Mucosa of descending colon (tissue), 3 donors: ENCODE data around the gene CNFN. TPM values are rescaled to one million over a fixed set of nuclear protein-coding genes. Genes with fewer than 3 reads are reported as not detected.

Experiments
- ATAC-seq: fragments of 200-7000 bp; cut with Tn5 transposase; one replicate; pipeline ENCODE4 v1.9.1; 2020; ENCODE audit warnings: mild to moderate bottlenecking, moderate library complexity
- DNase-seq, 3 donors: peaks; one replicate each; pipeline ENCODE4 v3.0.0-alpha.2; 2020
- H3K36me3 ChIP-seq: fragments of 200-600 bp; one replicate; pipeline ENCODE4 v1.8.0; 2021; ENCODE audit warnings: low read depth, mild to moderate bottlenecking
- H3K4me1 ChIP-seq: fragments of 200-600 bp; one replicate; pipeline ENCODE4 v1.8.0; 2021; ENCODE audit warnings: low read depth, mild to moderate bottlenecking
- H3K4me3 ChIP-seq: fragments of 200-600 bp; one replicate; pipeline ENCODE4 v1.8.0; 2021; ENCODE audit warnings: mild to moderate bottlenecking
- H3K9me3 ChIP-seq: fragments of 200-600 bp; one replicate; pipeline ENCODE4 v1.8.0; 2021; ENCODE audit warnings: mild to moderate bottlenecking
- intact Hi-C, 2 donors: fragments of 100-400 bp; cut with DNase I in 1 of 2; cut with micrococcal nuclease in 1 of 2; formaldehyde crosslinking; loops; one replicate each; pipeline versions ENCODE4 v1.11.0 to v1.11.1; 2022; cut with DNase I, micrococcal nuclease
- total RNA-seq, 3 donors: library from RNA; stranded (reverse); fragmentation: NEBNext Ultra II Directional in 2 of 3; extraction: Animal tissue kit (Norgen Biotek cat#: 25700) in 2 of 3; gene quantifications; one replicate each; pipeline versions ENCODE4 v1.2.1 to v1.2.4, GENCODE V29; 2021 to 2023
- TF ChIP-seq, protein P1 (sequence below): fragments of 200-600 bp; IDR thresholded peaks from one replicate; pipeline ENCODE4 v1.8.0; 2022; ENCODE audit warnings: antibody characterized with exemption, mild to moderate bottlenecking
- donor health status: DM: no; HTN: no; CAD: no; lungs with moderate emphysema.
- donor health status: DM: no; HTN: no; CAD: no.
- donor health status: DM: no; HTN: yes; CAD: no.

Gene CNFN
- total RNA-seq, 3 donors from 2014 or later, result 1.7 to 4.0 (median 3.6) TPM

GRCh38 chr19:42361545-42361910, 28.6 kb downstream of the CNFN start:
- Histone ChIP-seq H3K4me3 (no peak overlapping the region), H3K4me1 (no peaks in the 10 kb centered on the region), H3K36me3 (no peaks in the 10 kb centered on the region), H3K9me3 (no peaks in the 10 kb centered on the region)
- intact Hi-C loops, result loop anchor here in 1 of 2 donors (2.0 kb wide), 1 partner anchor 61 kb away; no protein-coding TSS in a partner anchor
- TF ChIP-seq, protein P1, sequence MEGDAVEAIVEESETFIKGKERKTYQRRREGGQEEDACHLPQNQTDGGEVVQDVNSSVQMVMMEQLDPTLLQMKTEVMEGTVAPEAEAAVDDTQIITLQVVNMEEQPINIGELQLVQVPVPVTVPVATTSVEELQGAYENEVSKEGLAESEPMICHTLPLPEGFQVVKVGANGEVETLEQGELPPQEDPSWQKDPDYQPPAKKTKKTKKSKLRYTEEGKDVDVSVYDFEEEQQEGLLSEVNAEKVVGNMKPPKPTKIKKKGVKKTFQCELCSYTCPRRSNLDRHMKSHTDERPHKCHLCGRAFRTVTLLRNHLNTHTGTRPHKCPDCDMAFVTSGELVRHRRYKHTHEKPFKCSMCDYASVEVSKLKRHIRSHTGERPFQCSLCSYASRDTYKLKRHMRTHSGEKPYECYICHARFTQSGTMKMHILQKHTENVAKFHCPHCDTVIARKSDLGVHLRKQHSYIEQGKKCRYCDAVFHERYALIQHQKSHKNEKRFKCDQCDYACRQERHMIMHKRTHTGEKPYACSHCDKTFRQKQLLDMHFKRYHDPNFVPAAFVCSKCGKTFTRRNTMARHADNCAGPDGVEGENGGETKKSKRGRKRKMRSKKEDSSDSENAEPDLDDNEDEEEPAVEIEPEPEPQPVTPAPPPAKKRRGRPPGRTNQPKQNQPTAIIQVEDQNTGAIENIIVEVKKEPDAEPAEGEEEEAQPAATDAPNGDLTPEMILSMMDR, result no peak
- ATAC-seq, result no peak
- no peak for DNase-seq

GRCh38 chr19:42360787-42361544, 29.1 kb downstream of the CNFN start:
- Histone ChIP-seq H3K4me3 (no peak overlapping the region), H3K36me3 (no peaks in the 10 kb centered on the region), H3K4me1 (no peaks in the 10 kb centered on the region), H3K9me3 (no peaks in the 10 kb centered on the region)
- intact Hi-C loops, result loop anchor here in 1 of 2 donors (2.0 kb wide), 1 partner anchor 62 kb away; no protein-coding TSS in a partner anchor
- ATAC-seq (no peak), DNase-seq (no peak)
- TF ChIP-seq, protein P1, result no peak

DNA sequence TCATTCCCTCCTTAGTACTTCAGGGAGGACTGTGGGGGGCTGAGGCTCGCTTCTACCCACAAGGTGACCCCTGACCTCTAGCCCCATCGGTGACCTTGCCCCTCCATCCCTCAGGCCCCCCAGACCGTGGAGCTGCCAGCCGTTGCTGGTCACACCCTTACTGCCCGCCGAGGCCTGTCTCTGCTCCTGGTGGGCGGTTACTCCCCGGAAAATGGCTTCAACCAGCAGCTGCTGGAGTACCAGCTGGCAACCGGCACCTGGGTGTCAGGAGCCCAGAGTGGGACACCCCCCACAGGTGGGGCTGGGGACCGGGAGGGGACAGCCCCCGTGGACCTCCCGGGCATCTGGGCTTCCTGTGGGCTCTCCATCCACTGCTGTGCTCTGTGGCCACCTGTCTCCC, 32.8 kb downstream of the CNFN start:
- no peaks in the 10 kb centered on the region for H3K4me1 ChIP-seq
- no peaks in the 10 kb centered on the region for H3K36me3 ChIP-seq
- no peak for DNase-seq
- H3K4me3 ChIP-seq, result no peak overlapping the region
- no peak for ATAC-seq
- H3K9me3 ChIP-seq, result no peaks in the 10 kb centered on the region
- TF ChIP-seq, protein P1, result no peak
- intact Hi-C loops, result no loop called here

- Histone ChIP-seq H3K4me1 (no peaks in the 10 kb centered on the region), H3K4me3 (no peak overlapping the region), H3K9me3 (no peaks in the 10 kb centered on the region), H3K36me3 (no peaks in the 10 kb centered on the region)
- intact Hi-C loops, result no loop called here
- DNase-seq (no peak), ATAC-seq (no peak)
- TF ChIP-seq, protein P1, result no peak
These were observed 33.4 kb downstream of the CNFN start for GRCh38 chr19:42356686-42357085.

DNA sequence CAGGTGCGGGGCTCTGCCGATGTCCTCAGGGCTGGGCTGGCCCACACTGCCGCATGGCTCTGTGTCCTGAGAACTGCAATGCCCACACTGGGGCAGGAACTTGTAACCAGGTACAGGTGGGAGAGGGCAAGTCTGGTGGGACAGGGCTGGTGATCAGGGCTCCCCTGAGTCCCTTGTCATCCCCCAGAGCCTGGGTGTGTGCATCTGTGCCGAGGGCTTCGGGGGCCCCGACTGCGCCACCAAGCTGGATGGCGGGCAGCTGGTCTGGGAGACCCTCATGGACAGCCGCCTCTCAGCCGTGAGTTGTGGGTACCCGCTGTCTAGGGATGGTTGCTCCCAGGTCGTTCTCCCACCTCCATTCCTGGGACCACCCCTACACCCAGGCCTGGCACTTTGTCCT, 34.2 kb downstream of the CNFN start:
- no peak overlapping the region for H3K4me3 ChIP-seq
- TF ChIP-seq, protein P1, result no peak
- no peaks in the 10 kb centered on the region for H3K4me1 ChIP-seq
- ATAC-seq (no peak), DNase-seq (no peak)
- no peaks in the 10 kb centered on the region for H3K9me3 ChIP-seq
- intact Hi-C loops, result no loop called here
- H3K36me3 ChIP-seq, result no peaks in the 10 kb centered on the region
